SH-SY5Y (cell line): ENCODE measurements around the gene UBE4B.
A peak's percentile ranks its signal among the peaks of the same experiment; 100 is the strongest.

Source experiments
- GATA2 ChIP-seq: IDR thresholded peaks from 2 replicates; pipeline ENCODE4 v1.6.1; 2011; ENCODE audit warnings: mild to moderate bottlenecking, low read depth, low read length
- GATA3 ChIP-seq: IDR thresholded peaks from 2 replicates; pipeline ENCODE4 v1.6.1; 2011; ENCODE audit warnings: low read depth, mild to moderate bottlenecking, low read length, moderate library complexity

The UBE4B gene

GRCh38 chr1:10075732-10076131, 43.0 kb downstream of the UBE4B start:
- TF ChIP-seq GATA2 (no peak), GATA3 (no peak)

- TF ChIP-seq GATA3 (no peak), GATA2 (no peak)
Observed at GRCh38 chr1:10078494-10078893, 45.7 kb downstream of the UBE4B start.

- TF ChIP-seq GATA2 (no peak), GATA3 (no peak)
Observed at GRCh38 chr1:10080523-10080922, 47.8 kb downstream of the UBE4B start.

GRCh38 chr1:10082785-10083479, 50.2 kb downstream of the UBE4B start:
- TF ChIP-seq GATA3 (0 out of 2 replicates have a peak, but pooled peaks have one; percentile 28), GATA2 (peak; percentile 20; the same call in 1 of the 2 replicates)

- no peak for TF ChIP-seq GATA2
- TF ChIP-seq GATA3, result no peak
Observed at GRCh38 chr1:10084045-10084444, 51.3 kb downstream of the UBE4B start.

- TF ChIP-seq GATA2 (no peak), GATA3 (no peak)
Observed at GRCh38 chr1:10085076-10085475, 52.3 kb downstream of the UBE4B start.

GRCh38 chr1:10087210-10087609, 54.5 kb downstream of the UBE4B start:
- TF ChIP-seq GATA3 (no peak), GATA2 (no peak)

- TF ChIP-seq GATA2, result no peak
- no peak for TF ChIP-seq GATA3
Observed at GRCh38 chr1:10101929-10102328, 69.2 kb downstream of the UBE4B start.

- TF ChIP-seq GATA2, result no peak
- TF ChIP-seq GATA3, result no peak
Observed at GRCh38 chr1:10103193-10103592, 70.4 kb downstream of the UBE4B start.

GRCh38 chr1:10104834-10105233, 72.1 kb downstream of the UBE4B start:
- TF ChIP-seq GATA3 (no peak), GATA2 (no peak)

- TF ChIP-seq GATA3 (no peak), GATA2 (no peak)
Observed at GRCh38 chr1:10105484-10105883, 72.7 kb downstream of the UBE4B start.

- TF ChIP-seq GATA3 (no peak), GATA2 (no peak)
Observed at GRCh38 chr1:10106241-10106640, 73.5 kb downstream of the UBE4B start.

- TF ChIP-seq GATA2 (no peak), GATA3 (no peak)
Observed at GRCh38 chr1:10106756-10107475, 74.2 kb downstream of the UBE4B start.

GRCh38 chr1:10108134-10108663, 75.4 kb downstream of the UBE4B start:
- TF ChIP-seq GATA2 (no peak), GATA3 (no peak)

- TF ChIP-seq GATA2 (no peak), GATA3 (no peak)
Observed at GRCh38 chr1:10108948-10109708, 76.4 kb downstream of the UBE4B start.
